Neuron (in vitro differentiated cells): ENCODE measurements around the gene CDKN2AIPNL.

ENCODE experiments used
- H2AFZ ChIP-seq: one replicate; pipeline ENCODE4 v1.6.1; 2013; ENCODE audit warnings: low read depth, mild to moderate bottlenecking, inconsistent platforms, low read length, moderate library complexity
- H3K27me3 ChIP-seq: one replicate; pipeline ENCODE4 v1.6.1; 2013; ENCODE audit warnings: low read length; ENCODE audit not compliant: insufficient read depth
- H3K36me3 ChIP-seq: one replicate; pipeline ENCODE4 v1.6.1; 2013; ENCODE audit warnings: low read length; ENCODE audit not compliant: insufficient read depth
- H3K4me1 ChIP-seq: one replicate; pipeline ENCODE4 v1.6.1; 2013; ENCODE audit warnings: low read length; ENCODE audit not compliant: insufficient read depth
- H3K4me3 ChIP-seq: 2 replicates; pipeline ENCODE4 v1.5.1; 2013; ENCODE audit warnings: mild to moderate bottlenecking, low read length, moderate library complexity
- H3K9me3 ChIP-seq: one replicate; pipeline ENCODE4 v1.6.1; 2013; ENCODE audit warnings: low read length

The CDKN2AIPNL gene

DNA sequence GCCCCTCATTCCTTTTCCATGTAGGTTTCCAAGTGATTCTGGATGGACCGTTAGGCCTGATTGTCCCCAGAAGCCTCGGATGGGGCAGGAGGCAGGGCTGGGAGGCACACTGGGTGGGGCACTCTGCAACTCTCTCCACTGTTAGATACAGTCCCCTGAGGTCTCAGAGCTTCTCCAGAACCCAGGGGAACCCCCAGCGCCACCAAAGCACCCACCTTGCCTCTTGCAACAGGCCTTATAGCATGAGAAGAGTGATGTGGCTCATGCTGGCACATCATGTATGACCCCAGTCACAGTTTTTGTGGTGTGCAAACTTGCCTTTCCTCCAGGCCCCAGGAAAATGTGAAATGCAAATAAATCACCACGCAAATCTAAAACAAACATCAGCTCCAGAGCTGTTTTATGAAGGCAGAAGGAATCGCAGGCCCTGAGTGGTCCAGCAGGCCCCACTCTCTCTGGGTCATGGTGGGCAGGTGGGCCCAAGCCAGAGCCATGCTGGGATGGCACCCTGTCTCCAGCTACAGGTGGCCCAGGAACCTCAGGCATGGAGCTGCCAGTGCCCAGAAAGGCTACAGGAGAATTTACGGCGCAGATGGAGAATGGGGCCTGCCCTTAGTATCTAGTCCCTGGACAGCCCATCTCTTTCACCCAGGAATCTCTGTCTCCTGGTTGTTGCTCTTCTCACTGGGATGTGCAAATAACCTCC is 36.3 kb upstream of the CDKN2AIPNL start:
- H3K4me3 ChIP-seq: no peak overlapping the region
- peaks cover 3% of the 10 kb centered on the region for H3K27me3 ChIP-seq
- H3K36me3 ChIP-seq: no peaks in the 10 kb centered on the region
- no peaks in the 10 kb centered on the region for H3K9me3 ChIP-seq
- no peak overlapping the region for H2AFZ ChIP-seq
- no peaks in the 10 kb centered on the region for H3K4me1 ChIP-seq

DNA sequence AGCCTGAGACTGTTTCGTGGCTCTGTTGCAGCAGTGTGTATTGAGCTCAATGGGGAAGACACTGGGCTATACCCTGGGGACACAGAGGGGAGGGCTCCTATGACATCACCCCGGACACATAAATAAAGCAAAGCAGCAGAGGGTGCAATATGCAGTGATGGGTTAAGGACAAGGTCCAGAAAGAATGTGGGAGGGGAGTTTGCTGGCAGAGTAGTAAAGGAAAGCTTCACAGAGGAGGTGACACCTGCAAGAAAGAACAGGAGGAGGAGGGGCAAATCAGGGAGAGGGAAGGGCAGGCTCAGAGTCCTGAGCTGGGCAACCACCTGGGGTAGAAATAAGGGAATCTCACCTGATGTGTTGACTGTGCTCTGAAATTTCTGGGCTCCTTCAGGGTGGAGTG is 35.3 kb upstream of the CDKN2AIPNL start:
- H3K4me3 ChIP-seq: no peak overlapping the region
- H3K4me1 ChIP-seq: no peaks in the 10 kb centered on the region
- no peak overlapping the region for H2AFZ ChIP-seq
- peaks cover 3% of the 10 kb centered on the region for H3K27me3 ChIP-seq
- no peaks in the 10 kb centered on the region for H3K36me3 ChIP-seq
- H3K9me3 ChIP-seq: no peaks in the 10 kb centered on the region

DNA sequence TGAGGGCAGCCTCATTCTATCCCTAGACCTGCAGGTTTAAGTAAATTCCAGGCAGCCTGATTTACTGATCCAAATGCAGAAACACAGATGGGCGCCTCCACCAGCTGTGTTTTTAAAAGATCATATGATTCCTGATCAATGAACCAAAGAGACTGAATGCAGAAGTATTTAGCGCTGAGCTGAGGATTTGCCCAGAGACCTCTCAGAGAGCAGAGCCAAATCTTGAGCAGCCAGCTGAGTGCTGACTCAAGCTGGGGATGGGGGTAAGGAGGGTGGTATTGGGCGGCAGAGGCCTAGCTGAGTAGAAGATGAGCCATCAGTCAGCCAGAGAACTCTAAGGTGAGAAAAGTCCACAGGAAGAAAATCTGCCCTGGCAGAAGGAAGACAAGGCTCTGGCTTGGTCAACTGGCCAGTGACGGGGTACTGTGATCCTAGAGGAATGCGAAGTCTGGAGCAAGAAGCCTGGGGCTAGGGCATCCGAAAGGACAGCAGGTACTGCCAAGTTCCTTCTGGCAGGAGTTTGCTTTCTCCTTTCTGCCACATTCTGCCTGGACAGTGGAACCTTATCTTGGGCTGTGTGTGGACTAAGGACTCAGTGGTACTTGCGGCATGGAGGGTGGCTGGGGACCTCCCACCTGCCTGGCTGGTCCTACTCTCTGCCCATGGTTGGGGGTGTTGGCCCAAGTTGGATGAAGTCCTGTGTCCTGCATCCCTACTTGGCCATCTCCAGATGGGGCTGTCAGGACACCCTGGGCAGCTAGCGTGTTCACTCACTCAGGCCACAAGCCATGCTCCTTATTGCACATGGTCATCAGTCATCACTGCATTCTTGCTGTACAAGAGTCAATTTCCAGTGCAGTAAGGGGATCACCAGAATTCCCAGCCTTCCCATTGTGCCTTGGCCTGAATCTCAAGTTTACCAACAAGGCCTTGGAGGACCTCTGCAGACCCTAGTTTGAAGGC is 34.5 kb upstream of the CDKN2AIPNL start:
- Histone ChIP-seq H3K4me1 (no peaks in the 10 kb centered on the region), H3K27me3 (peaks cover 3% of the 10 kb centered on the region), H3K9me3 (no peaks in the 10 kb centered on the region), H3K4me3 (no peak overlapping the region), H2AFZ (no peak overlapping the region), H3K36me3 (no peaks in the 10 kb centered on the region)

DNA sequence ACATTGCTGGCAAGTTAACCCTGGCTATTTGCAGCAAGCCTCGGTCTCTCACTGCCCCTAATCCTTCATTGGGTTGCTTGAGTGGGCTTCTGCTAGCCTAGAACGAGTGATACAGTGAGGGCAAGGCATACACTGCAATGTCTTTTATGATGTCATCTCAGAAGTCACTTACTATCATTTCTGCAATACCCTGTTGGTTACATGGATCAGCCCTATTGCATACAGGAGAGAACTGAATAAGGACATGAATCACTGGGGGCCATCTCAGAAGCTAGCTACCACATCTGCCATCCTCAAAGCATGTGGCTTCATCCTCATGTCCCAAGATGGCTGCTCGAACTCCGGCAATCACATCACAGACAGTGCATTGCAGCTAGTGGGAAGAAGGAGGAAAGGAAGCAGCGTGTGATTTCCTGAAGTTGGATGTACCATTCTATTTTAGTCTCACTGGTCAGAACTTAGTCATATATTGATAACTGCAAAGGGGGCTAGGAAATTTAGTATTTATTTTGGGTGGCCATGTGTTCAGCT is 33.3 kb upstream of the CDKN2AIPNL start:
- Histone ChIP-seq H3K27me3 (peaks cover 3% of the 10 kb centered on the region), H3K4me3 (no peak overlapping the region), H3K9me3 (no peaks in the 10 kb centered on the region), H3K4me1 (no peaks in the 10 kb centered on the region), H2AFZ (no peak overlapping the region), H3K36me3 (no peaks in the 10 kb centered on the region)

DNA sequence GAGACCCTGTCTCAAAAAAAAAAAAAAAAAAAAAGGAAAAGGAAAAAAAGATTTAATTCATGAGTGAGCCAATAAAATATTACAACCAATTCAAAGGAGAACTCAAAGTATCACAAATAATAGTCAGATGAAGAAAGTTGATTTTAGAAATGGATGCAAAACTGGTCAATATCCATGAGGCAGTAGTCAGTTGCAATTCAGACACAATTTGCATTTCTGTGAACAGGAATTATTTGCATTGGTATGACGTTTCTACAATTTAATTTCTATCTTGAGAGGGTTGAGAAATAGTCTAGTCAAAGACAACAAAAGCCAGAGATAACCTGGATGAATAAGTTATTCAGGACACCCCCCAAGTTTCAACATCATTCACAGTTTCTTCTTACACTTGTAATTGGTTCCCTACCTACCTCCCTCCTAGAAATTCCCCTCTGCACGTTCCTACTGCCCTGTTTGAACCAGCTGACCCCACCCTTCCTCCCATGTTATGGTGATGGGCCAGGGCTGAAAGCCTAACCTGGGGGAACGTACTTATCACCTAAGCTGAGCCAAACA is 28.6 kb upstream of the CDKN2AIPNL start:
- peaks cover under 1% of the 10 kb centered on the region for H3K27me3 ChIP-seq
- no peaks in the 10 kb centered on the region for H3K36me3 ChIP-seq
- no peak overlapping the region for H3K4me3 ChIP-seq
- no peaks in the 10 kb centered on the region for H3K9me3 ChIP-seq
- H3K4me1 ChIP-seq: peaks cover 5% of the 10 kb centered on the region
- no peak overlapping the region for H2AFZ ChIP-seq

GRCh38 chr5:134439210-134439654 is 27.6 kb upstream of the CDKN2AIPNL start:
- H3K9me3 ChIP-seq: no peaks in the 10 kb centered on the region
- H3K27me3 ChIP-seq: peaks cover 4% of the 10 kb centered on the region
- no peak overlapping the region for H3K4me3 ChIP-seq
- H2AFZ ChIP-seq: no peak overlapping the region
- no peaks in the 10 kb centered on the region for H3K36me3 ChIP-seq
- H3K4me1 ChIP-seq: peaks cover 5% of the 10 kb centered on the region

DNA sequence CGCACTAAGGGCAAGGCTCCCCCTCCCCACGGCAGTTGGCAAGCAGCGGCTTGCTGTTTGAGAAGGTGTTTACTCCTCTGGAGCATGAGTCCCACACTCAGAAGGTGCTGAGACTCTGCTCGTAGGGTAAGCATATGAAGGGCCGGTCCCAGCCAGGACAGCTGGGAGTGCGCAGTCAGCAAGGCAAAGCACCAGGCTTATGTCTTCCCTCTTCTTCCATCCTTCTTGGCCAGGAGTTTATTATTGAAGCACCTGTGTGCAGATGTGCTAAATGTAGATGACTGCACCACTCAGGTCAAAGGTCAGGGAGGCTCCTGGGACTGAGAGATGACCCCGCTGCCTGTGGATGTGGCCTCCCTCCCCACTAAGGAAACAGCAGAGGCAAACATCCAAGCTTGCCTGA is 27.0 kb upstream of the CDKN2AIPNL start:
- Histone ChIP-seq H3K27me3 (peaks cover 4% of the 10 kb centered on the region), H3K4me1 (peaks cover 5% of the 10 kb centered on the region), H3K9me3 (no peaks in the 10 kb centered on the region), H2AFZ (no peak overlapping the region), H3K36me3 (no peaks in the 10 kb centered on the region), H3K4me3 (no peak overlapping the region)

- no peak overlapping the region for H3K4me3 ChIP-seq
- no peak overlapping the region for H2AFZ ChIP-seq
- no peaks in the 10 kb centered on the region for H3K9me3 ChIP-seq
- no peaks in the 10 kb centered on the region for H3K36me3 ChIP-seq
- peaks cover 5% of the 10 kb centered on the region for H3K4me1 ChIP-seq
- peaks cover 4% of the 10 kb centered on the region for H3K27me3 ChIP-seq
These were observed 26.3 kb upstream of the CDKN2AIPNL start for GRCh38 chr5:134437847-134438581.

DNA sequence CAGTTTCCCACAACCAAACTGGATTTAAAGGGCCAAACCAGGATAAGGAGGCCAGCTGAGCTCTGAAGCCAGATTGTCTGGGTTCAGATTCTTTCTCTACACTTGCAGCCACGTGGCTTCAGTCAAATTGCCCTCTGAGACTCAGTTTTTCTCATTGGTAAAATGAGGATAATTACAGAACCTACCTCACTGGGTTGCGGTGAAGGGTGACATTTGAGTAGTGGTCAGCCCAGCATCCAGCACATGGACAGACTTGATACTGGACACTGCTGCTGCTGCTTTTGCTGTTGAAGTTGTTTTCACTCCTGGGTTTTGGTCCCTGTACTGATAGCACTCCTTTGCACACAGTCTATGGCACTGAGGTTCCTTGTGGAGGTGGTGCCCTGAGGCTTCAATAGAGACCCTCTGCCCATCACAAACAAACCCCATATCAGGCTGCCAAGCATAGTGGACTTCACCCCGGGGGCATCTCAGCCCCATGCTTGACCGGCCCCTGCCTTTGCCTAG is 25.7 kb upstream of the CDKN2AIPNL start:
- Histone ChIP-seq H3K9me3 (no peaks in the 10 kb centered on the region), H2AFZ (no peak overlapping the region), H3K4me3 (no peak overlapping the region), H3K27me3 (peaks cover 4% of the 10 kb centered on the region), H3K36me3 (no peaks in the 10 kb centered on the region), H3K4me1 (peaks cover 5% of the 10 kb centered on the region)

GRCh38 chr5:134436523-134437339 is 25.1 kb upstream of the CDKN2AIPNL start:
- H3K27me3 ChIP-seq: peaks cover 4% of the 10 kb centered on the region
- H3K36me3 ChIP-seq: no peaks in the 10 kb centered on the region
- no peak overlapping the region for H3K4me3 ChIP-seq
- no peaks in the 10 kb centered on the region for H3K9me3 ChIP-seq
- no peak overlapping the region for H2AFZ ChIP-seq
- H3K4me1 ChIP-seq: peaks cover 5% of the 10 kb centered on the region

GRCh38 chr5:134435560-134435959 is 23.9 kb upstream of the CDKN2AIPNL start:
- Histone ChIP-seq H3K27me3 (peaks cover 4% of the 10 kb centered on the region), H3K9me3 (no peaks in the 10 kb centered on the region), H3K4me1 (peaks cover 5% of the 10 kb centered on the region), H3K36me3 (no peaks in the 10 kb centered on the region), H2AFZ (no peak overlapping the region), H3K4me3 (no peak overlapping the region)
